B cell (primary cell): Measurements from ENCODE around the gene CPA5.

Experiments used
- EZH2 ChIP-seq: IDR thresholded peaks from 2 replicates; pipeline ENCODE4 v1.6.1; 2012; ENCODE audit warnings: borderline replicate concordance, low read depth, mild to moderate bottlenecking, moderate library complexity, low read length; ENCODE audit not compliant: insufficient read depth, poor library complexity, severe bottlenecking
- TF ChIP-seq, protein P1 (sequence below): fragments of 200-600 bp; IDR thresholded peaks from one replicate; pipeline ENCODE4 v1.8.0; 2022; ENCODE audit warnings: antibody characterized with exemption, mild to moderate bottlenecking

DNA sequence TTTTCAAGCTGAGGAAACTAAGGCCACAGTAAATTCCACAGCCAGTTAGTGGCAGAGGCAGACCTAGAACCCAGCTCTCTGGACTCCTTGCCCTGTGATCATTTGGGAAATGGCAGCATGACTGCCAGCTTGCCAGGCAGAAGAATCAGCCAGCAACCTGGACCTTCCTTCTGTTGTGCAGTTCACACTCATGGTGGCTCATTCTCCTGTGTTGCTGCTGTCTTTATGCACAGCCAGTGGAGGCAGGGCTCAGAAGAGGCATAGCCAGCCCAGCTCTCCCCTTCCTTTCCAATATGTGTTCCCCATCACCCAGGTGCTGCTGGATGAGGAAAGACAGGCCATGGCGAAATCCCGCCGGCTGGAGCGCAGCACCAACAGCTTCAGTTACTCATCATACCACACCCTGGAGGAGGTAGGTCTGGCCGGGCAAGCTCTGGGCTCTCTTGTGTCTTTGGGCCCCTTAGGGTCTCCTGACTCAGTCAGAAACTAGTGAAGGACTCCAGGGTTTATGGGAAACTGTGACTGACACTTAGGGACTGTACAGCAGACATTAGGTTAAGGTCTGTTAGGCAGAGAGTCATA lies 14.8 kb downstream of the CPA5 start:
- no peak for TF ChIP-seq EZH2
- TF ChIP-seq, protein P1, sequence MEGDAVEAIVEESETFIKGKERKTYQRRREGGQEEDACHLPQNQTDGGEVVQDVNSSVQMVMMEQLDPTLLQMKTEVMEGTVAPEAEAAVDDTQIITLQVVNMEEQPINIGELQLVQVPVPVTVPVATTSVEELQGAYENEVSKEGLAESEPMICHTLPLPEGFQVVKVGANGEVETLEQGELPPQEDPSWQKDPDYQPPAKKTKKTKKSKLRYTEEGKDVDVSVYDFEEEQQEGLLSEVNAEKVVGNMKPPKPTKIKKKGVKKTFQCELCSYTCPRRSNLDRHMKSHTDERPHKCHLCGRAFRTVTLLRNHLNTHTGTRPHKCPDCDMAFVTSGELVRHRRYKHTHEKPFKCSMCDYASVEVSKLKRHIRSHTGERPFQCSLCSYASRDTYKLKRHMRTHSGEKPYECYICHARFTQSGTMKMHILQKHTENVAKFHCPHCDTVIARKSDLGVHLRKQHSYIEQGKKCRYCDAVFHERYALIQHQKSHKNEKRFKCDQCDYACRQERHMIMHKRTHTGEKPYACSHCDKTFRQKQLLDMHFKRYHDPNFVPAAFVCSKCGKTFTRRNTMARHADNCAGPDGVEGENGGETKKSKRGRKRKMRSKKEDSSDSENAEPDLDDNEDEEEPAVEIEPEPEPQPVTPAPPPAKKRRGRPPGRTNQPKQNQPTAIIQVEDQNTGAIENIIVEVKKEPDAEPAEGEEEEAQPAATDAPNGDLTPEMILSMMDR = no peak
